Measurements from ENCODE around the gene NUPR2.

Gene NUPR2, protein sequence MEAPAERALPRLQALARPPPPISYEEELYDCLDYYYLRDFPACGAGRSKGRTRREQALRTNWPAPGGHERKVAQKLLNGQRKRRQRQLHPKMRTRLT

GRCh38 chr7:56115852-56116538 lies at the start of gene NUPR2:
Gene NUPR2, minus strand, starts transcription at chr7:56116417. Its CDS starts 103 bp downstream, at chr7:56116314.
- TF ChIP-seq RAD21 (IDR thresholded peaks at IDR 0.05; ENCODE audit: low read depth) (no peak), USF1 (IDR thresholded peaks at IDR 0.05) (no peak), CREB1 (IDR thresholded peaks at IDR 0.05; ENCODE audit: low read depth) (no peak), CEBPB (IDR thresholded peaks at IDR 0.05) (no peak), TCF12 (IDR thresholded peaks at IDR 0.05; ENCODE audit: low read depth) (no peak), TAF1 (IDR thresholded peaks at IDR 0.05; ENCODE audit: low read depth) (no peak), EP300 (IDR thresholded peaks at IDR 0.05; ENCODE audit: borderline replicate concordance) (no peak), REST (IDR thresholded peaks at IDR 0.05; ENCODE audit: low read depth) (no peak), TEAD4 (IDR thresholded peaks at IDR 0.05) (no peak), EGR1 (IDR thresholded peaks at IDR 0.05) (no peak), YY1 (IDR thresholded peaks at IDR 0.05; ENCODE audit: low read depth) (no peak)
- TF ChIP-seq, protein P1, sequence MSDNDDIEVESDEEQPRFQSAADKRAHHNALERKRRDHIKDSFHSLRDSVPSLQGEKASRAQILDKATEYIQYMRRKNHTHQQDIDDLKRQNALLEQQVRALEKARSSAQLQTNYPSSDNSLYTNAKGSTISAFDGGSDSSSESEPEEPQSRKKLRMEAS (IDR thresholded peaks at IDR 0.05), result no peak

DNA sequence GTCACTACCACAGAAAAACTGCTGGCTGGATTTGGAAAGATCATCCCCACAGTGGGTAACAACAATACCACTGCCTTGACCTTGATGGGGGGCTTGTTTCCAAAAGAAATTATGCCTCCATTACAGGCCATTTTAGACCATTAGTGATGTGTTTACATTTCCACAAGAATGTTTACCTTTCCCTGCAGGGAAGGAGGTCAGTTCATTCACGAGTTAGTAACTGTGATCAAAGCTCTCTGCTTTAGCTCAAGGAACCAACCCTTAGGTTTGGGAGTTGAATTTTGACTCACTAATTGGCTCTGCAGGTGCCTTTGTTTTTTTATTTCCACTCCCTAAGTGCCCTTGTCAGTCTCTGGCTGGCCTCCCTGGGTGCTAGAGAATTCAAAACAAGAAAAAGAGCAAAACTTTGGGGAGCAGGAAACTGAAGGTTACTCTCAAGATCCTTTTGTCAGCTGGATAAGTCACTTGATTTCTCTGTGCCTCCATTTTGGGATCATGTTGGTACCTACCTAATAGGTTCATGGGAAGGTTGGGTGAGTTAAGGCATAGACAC lies 41.1 kb upstream of the NUPR2 start:
- TF ChIP-seq, protein P1 (IDR thresholded peaks at IDR 0.05), result no peak
- no peak for TF ChIP-seq EP300 (IDR thresholded peaks at IDR 0.05; ENCODE audit: borderline replicate concordance)
- no peak for TF ChIP-seq TCF12 (IDR thresholded peaks at IDR 0.05; ENCODE audit: low read depth)

DNA sequence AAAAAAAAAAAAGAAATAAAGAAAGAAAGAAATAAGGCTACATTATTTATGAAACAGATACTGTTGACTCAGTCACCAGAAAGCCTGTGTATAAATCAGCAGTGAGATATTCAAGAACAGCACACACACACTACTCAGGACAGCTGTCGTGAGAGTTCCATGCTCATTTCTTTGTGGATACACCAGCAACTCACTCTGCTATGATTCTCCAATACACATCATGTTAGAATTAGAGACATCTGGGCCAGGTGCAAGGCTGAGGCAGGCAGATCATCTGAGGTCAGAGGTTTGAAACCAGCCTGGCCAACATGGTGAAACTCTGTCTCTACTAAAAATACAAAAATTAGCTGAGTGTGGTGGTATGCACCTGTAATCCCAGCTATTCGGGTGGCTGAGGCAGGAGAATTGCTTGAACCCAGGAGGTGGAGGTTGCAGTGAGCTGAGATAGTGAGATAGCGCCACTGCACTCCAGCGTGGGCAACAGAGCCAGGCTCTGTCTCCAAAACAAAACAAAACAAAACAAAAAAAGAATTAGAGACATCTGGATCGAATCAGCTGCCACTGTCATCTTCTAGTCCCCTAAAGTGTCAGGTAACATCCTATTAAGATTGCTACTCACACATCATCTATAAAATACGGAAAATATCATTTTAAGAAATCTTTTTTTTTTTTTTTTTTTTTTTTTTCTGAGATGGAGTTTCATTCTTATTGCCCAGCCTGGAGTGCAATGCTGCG lies 11.2 kb upstream of the NUPR2 start:
- TF ChIP-seq EGR1 (IDR thresholded peaks at IDR 0.05) (no peak), EP300 (IDR thresholded peaks at IDR 0.05; ENCODE audit: borderline replicate concordance) (no peak), TCF12 (IDR thresholded peaks at IDR 0.05; ENCODE audit: low read depth) (no peak), CREB1 (IDR thresholded peaks at IDR 0.05; ENCODE audit: low read depth) (no peak), USF1 (IDR thresholded peaks at IDR 0.05) (no peak), ZBTB7A (IDR thresholded peaks at IDR 0.05; ENCODE audit: low read depth) (no peak), YY1 (IDR thresholded peaks at IDR 0.05; ENCODE audit: low read depth) (no peak), CEBPB (IDR thresholded peaks at IDR 0.05) (no peak), FOXM1 (IDR thresholded peaks at IDR 0.05; ENCODE audit: borderline replicate concordance, low read depth) (no peak), RAD21 (IDR thresholded peaks at IDR 0.05; ENCODE audit: low read depth) (no peak), TAF1 (IDR thresholded peaks at IDR 0.05; ENCODE audit: low read depth) (no peak), TEAD4 (IDR thresholded peaks at IDR 0.05) (no peak), NFIC (IDR thresholded peaks at IDR 0.05) (no peak), REST (IDR thresholded peaks at IDR 0.05; ENCODE audit: low read depth) (no peak)
- TF ChIP-seq, protein P1 (IDR thresholded peaks at IDR 0.05), result no peak

DNA sequence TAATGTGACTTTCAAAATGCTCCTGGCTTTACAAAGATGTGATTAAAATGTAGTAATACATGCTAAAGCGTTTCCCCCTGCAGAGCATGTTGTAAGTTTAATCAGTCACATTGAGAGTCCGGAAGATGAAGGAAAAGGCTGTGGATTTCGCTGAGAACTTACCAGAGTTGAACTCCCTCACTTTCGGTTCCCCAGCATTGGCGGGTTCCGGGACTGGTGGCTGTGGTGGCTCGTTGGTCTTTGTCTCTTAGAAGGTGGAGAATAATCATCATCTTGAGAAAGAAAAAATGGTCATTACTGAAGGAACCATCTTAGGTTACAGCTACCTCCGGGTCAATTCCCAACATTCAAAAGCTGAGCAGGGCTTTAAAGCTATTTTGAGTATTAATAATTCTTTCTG lies 9.6 kb upstream of the NUPR2 start:
- TF ChIP-seq TEAD4 (IDR thresholded peaks at IDR 0.05) (no peak), FOXM1 (IDR thresholded peaks at IDR 0.05; ENCODE audit: borderline replicate concordance, low read depth) (no peak), CREB1 (IDR thresholded peaks at IDR 0.05; ENCODE audit: low read depth) (no peak), USF1 (IDR thresholded peaks at IDR 0.05) (no peak), TAF1 (IDR thresholded peaks at IDR 0.05; ENCODE audit: low read depth) (no peak), NFIC (IDR thresholded peaks at IDR 0.05) (no peak), REST (IDR thresholded peaks at IDR 0.05; ENCODE audit: low read depth) (no peak), ZBTB7A (IDR thresholded peaks at IDR 0.05; ENCODE audit: low read depth) (no peak), YY1 (IDR thresholded peaks at IDR 0.05; ENCODE audit: low read depth) (no peak), CEBPB (IDR thresholded peaks at IDR 0.05) (no peak), TCF12 (IDR thresholded peaks at IDR 0.05; ENCODE audit: low read depth) (no peak), RAD21 (IDR thresholded peaks at IDR 0.05; ENCODE audit: low read depth) (no peak)
- TF ChIP-seq, protein P1 (IDR thresholded peaks at IDR 0.05), result no peak

All from Ishikawa (cell line).